IMR-90 (cell line): Measurements from ENCODE around the gene MFNG.
"Not testable (repeated sequence)": the region's sequence is repeated elsewhere in the genome, so short reads cannot be mapped to it uniquely, and the experiment has no call there.

Experiments
- CEBPB ChIP-seq: IDR thresholded peaks from 2 replicates; pipeline ENCODE4 v1.6.1; 2012; ENCODE audit warnings: low read depth, low read length, improper control_type of control experiment
- CTCF ChIP-seq: conservative IDR thresholded peaks from 2 replicates; pipeline ENCODE4 v1.5.1; 2012; ENCODE audit warnings: mild to moderate bottlenecking, low read depth, low read length, improper control_type of control experiment
- MAZ ChIP-seq: IDR thresholded peaks from 2 replicates; pipeline ENCODE4 v1.6.1; 2012; ENCODE audit warnings: low read depth, mild to moderate bottlenecking, low read length, improper control_type of control experiment, moderate library complexity, borderline replicate concordance
- POLR2A ChIP-seq: IDR thresholded peaks from 2 replicates; pipeline ENCODE4 v1.6.1; 2012; ENCODE audit warnings: mild to moderate bottlenecking, low read depth, low read length
- SMC3 ChIP-seq: fragments of 150-350 bp; IDR thresholded peaks from 2 replicates; pipeline ENCODE4 v1.6.1; 2016; ENCODE audit warnings: low read depth, mild to moderate bottlenecking, antibody characterized with exemption, low read length, moderate library complexity
- TF ChIP-seq, protein P1 (sequence below): fragments of 150-350 bp; IDR thresholded peaks from 2 replicates; pipeline ENCODE4 v1.6.1; 2016; ENCODE audit warnings: low read depth, mild to moderate bottlenecking, low read length, moderate library complexity, borderline replicate concordance

DNA sequence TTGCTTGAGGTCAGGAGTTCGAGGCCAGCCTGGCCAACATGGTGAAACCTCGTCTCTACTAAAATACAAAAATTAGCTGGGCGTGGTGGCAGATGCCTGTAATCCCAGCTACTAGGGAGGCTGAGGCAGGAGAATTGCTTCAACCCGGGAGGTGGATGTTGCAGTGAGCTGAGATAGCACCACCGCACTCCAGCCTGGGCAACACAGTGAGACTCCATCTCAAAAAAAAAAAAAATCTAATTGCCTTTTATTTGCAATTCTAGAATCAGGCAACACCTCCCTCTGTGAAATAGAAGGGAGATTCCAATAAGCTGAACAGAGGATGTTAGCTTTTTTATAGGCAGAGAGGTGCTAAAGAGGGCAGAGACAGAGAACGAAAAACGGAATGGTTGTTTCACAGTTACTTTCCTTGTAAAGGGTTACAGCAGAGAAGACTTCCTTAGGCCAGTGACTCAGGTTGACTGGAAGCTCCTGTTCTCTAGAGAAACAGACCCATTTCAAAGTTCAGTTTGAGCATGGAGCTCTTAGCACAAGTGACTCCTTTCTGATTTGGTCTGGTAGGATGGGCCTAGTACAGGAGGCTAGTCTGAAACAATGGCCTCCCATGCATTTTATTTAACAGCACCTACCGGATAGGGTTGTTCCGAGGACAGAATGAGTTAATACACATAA is 41.0 kb upstream of the MFNG start:
- not testable (repeated sequence) for TF ChIP-seq CTCF, POLR2A, SMC3, CEBPB, MAZ
- TF ChIP-seq, protein P1, sequence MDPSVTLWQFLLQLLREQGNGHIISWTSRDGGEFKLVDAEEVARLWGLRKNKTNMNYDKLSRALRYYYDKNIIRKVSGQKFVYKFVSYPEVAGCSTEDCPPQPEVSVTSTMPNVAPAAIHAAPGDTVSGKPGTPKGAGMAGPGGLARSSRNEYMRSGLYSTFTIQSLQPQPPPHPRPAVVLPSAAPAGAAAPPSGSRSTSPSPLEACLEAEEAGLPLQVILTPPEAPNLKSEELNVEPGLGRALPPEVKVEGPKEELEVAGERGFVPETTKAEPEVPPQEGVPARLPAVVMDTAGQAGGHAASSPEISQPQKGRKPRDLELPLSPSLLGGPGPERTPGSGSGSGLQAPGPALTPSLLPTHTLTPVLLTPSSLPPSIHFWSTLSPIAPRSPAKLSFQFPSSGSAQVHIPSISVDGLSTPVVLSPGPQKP, result not testable (repeated sequence)
